Astrocyte (in vitro differentiated cells and primary cell): ENCODE measurements around the gene NLRP6. TPM values are rescaled to one million over a fixed set of nuclear protein-coding genes. Genes with fewer than 3 reads are reported as not detected.

Experiments
- DNase-seq: peaks from one replicate; pipeline ENCODE4 v3.0.0-alpha.2; 2010; ENCODE audit warnings: low read depth
- FAIRE-seq: peaks from 2 replicates; lab custom pipeline; 2011; peaks lifted over from hg19 to GRCh38; lab: Jason Lieb, UNC
- H2AFZ ChIP-seq: 2 replicates; pipeline ENCODE4 v1.6.0; 2012; ENCODE audit warnings: low read depth, low read length, inconsistent platforms
- H3K27ac ChIP-seq: 2 replicates; pipeline ENCODE4 v1.5.1; 2011; ENCODE audit warnings: low read depth, low read length, inconsistent platforms
- H3K27me3 ChIP-seq: 2 replicates; pipeline ENCODE4 v1.6.0; 2011; ENCODE audit warnings: low read length, inconsistent platforms; ENCODE audit not compliant: insufficient read depth
- H3K36me3 ChIP-seq: 2 replicates; pipeline ENCODE4 v1.5.1; 2011; ENCODE audit warnings: low read length, inconsistent platforms; ENCODE audit not compliant: insufficient read depth
- H3K4me1 ChIP-seq: 2 replicates; pipeline ENCODE4 v1.5.1; 2011; ENCODE audit warnings: low read length, inconsistent platforms; ENCODE audit not compliant: insufficient read depth
- H3K4me2 ChIP-seq: 2 replicates; pipeline ENCODE4 v1.6.0; 2012; ENCODE audit warnings: low read length, inconsistent platforms
- H3K4me3 ChIP-seq: 2 replicates; pipeline ENCODE4 v1.5.1; 2011; ENCODE audit warnings: low read depth, mild to moderate bottlenecking, low read length, inconsistent platforms; ENCODE audit not compliant: insufficient read depth
- H3K79me2 ChIP-seq: 2 replicates; pipeline ENCODE4 v1.6.0; 2012; ENCODE audit warnings: mild to moderate bottlenecking, low read length, inconsistent platforms; ENCODE audit not compliant: insufficient read depth
- H3K9ac ChIP-seq: 2 replicates; pipeline ENCODE4 v1.6.0; 2012; ENCODE audit warnings: mild to moderate bottlenecking, low read length, inconsistent platforms
- H3K9me3 ChIP-seq: 2 replicates; pipeline ENCODE4 v1.5.1; 2012; ENCODE audit warnings: low read depth, mild to moderate bottlenecking, low read length, inconsistent platforms; ENCODE audit not compliant: insufficient read depth
- H4K20me1 ChIP-seq: 2 replicates; pipeline ENCODE4 v1.6.0; 2012; ENCODE audit warnings: low read length, inconsistent platforms; ENCODE audit not compliant: insufficient read depth
- H3K27ac Mint-ChIP-seq: one replicate; pipeline ENCODE4 v1.8.0; 2021; ENCODE audit warnings: mild to moderate bottlenecking, mixed read lengths; ENCODE audit not compliant: unreplicated experiment
- H3K27me3 Mint-ChIP-seq: one replicate; pipeline ENCODE4 v1.8.0; 2021; ENCODE audit warnings: low read depth, mixed read lengths; ENCODE audit not compliant: unreplicated experiment
- H3K36me3 Mint-ChIP-seq: one replicate; pipeline ENCODE4 v1.8.0; 2021; ENCODE audit warnings: low read depth, mixed read lengths; ENCODE audit not compliant: unreplicated experiment
- H3K4me1 Mint-ChIP-seq: one replicate; pipeline ENCODE4 v1.8.0; 2021; ENCODE audit warnings: low read depth, mixed read lengths; ENCODE audit not compliant: unreplicated experiment
- H3K4me3 Mint-ChIP-seq: one replicate; pipeline ENCODE4 v1.8.0; 2021; ENCODE audit warnings: mild to moderate bottlenecking, moderate library complexity, mixed read lengths; ENCODE audit not compliant: unreplicated experiment
- H3K9me3 Mint-ChIP-seq: one replicate; pipeline ENCODE4 v1.8.0; 2021; ENCODE audit warnings: mild to moderate bottlenecking, mixed read lengths; ENCODE audit not compliant: unreplicated experiment
- EZH2 ChIP-seq: IDR thresholded peaks from 2 replicates; pipeline ENCODE4 v1.6.1; 2012; ENCODE audit warnings: mild to moderate bottlenecking, low read length, inconsistent platforms; ENCODE audit not compliant: insufficient read depth
- total RNA-seq: library from RNA; stranded (reverse); gene quantifications from 2 replicates; pipeline ENCODE4 v1.2.1, GENCODE V29; 2021
- TF ChIP-seq, protein P1 (sequence below): IDR thresholded peaks from 2 replicates; pipeline ENCODE4 v1.5.1; 2011; ENCODE audit warnings: low read depth, mild to moderate bottlenecking, inconsistent platforms, low read length, moderate library complexity; ENCODE audit not compliant: insufficient read depth

Gene NLRP6
- total RNA-seq, 1 donor from 2014 or later: not detected

- Histone ChIP-seq H3K9me3 (no peaks in the 10 kb centered on the region), H3K4me1 (peaks cover 13% of the 10 kb centered on the region), H3K9ac (no peak overlapping the region), H4K20me1 (no peaks in the 10 kb centered on the region), H2AFZ (no peak overlapping the region), H3K27ac (no peak overlapping the region), H3K36me3 (no peaks in the 10 kb centered on the region), H3K79me2 (no peaks in the 10 kb centered on the region), H3K27me3 (no peaks in the 10 kb centered on the region), H3K4me2 (no peak overlapping the region), H3K4me3 (no peak overlapping the region)
- peaks cover 7% of the 10 kb centered on the region for H3K27me3 Mint-ChIP-seq
- DNase-seq: no peak
- H3K36me3 Mint-ChIP-seq: no peaks in the 10 kb centered on the region
- no peak for TF ChIP-seq EZH2
- TF ChIP-seq, protein P1, sequence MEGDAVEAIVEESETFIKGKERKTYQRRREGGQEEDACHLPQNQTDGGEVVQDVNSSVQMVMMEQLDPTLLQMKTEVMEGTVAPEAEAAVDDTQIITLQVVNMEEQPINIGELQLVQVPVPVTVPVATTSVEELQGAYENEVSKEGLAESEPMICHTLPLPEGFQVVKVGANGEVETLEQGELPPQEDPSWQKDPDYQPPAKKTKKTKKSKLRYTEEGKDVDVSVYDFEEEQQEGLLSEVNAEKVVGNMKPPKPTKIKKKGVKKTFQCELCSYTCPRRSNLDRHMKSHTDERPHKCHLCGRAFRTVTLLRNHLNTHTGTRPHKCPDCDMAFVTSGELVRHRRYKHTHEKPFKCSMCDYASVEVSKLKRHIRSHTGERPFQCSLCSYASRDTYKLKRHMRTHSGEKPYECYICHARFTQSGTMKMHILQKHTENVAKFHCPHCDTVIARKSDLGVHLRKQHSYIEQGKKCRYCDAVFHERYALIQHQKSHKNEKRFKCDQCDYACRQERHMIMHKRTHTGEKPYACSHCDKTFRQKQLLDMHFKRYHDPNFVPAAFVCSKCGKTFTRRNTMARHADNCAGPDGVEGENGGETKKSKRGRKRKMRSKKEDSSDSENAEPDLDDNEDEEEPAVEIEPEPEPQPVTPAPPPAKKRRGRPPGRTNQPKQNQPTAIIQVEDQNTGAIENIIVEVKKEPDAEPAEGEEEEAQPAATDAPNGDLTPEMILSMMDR: no peak
- H3K27ac Mint-ChIP-seq: no peak overlapping the region
- no peak for FAIRE-seq
- H3K9me3 Mint-ChIP-seq: no peaks in the 10 kb centered on the region
- peaks cover 12% of the 10 kb centered on the region for H3K4me1 Mint-ChIP-seq
- no peak overlapping the region for H3K4me3 Mint-ChIP-seq
Observed at GRCh38 chr11:330307-330693, 52.1 kb downstream of the NLRP6 start.

GRCh38 chr11:330694-331357 lies 52.6 kb downstream of the NLRP6 start:
- no peak for TF ChIP-seq EZH2
- TF ChIP-seq, protein P1: no peak
- H3K27me3 Mint-ChIP-seq: peaks cover 7% of the 10 kb centered on the region

GRCh38 chr11:331358-332060 lies 53.3 kb downstream of the NLRP6 start:
- no peak for FAIRE-seq
- H3K27me3 Mint-ChIP-seq: peaks cover 7% of the 10 kb centered on the region

More at GRCh38 chr11:330694-331357, 52.6 kb downstream of the NLRP6 start:
- Histone ChIP-seq H3K79me2 (no peaks in the 10 kb centered on the region), H3K4me1 (peaks cover 13% of the 10 kb centered on the region), H3K9me3 (no peaks in the 10 kb centered on the region), H4K20me1 (no peaks in the 10 kb centered on the region), H3K36me3 (no peaks in the 10 kb centered on the region), H3K27me3 (no peaks in the 10 kb centered on the region), H3K4me3 (no peak overlapping the region), H3K9ac (no peak overlapping the region), H2AFZ (no peak overlapping the region), H3K4me2 (no peak overlapping the region), H3K27ac (no peak overlapping the region)
- Mint-ChIP-seq H3K4me3 (no peak overlapping the region), H3K4me1 (peaks cover 18% of the 10 kb centered on the region), H3K27ac (no peak overlapping the region), H3K9me3 (no peaks in the 10 kb centered on the region), H3K36me3 (no peaks in the 10 kb centered on the region)
- FAIRE-seq (no peak), DNase-seq (no peak)

More at GRCh38 chr11:331358-332060, 53.3 kb downstream of the NLRP6 start:
- Histone ChIP-seq H3K79me2 (no peaks in the 10 kb centered on the region), H4K20me1 (no peaks in the 10 kb centered on the region), H3K9me3 (no peaks in the 10 kb centered on the region), H3K27me3 (no peaks in the 10 kb centered on the region), H3K4me2 (no peak overlapping the region), H3K4me3 (no peak overlapping the region), H2AFZ (no peak overlapping the region), H3K4me1 (peaks cover 13% of the 10 kb centered on the region), H3K9ac (no peak overlapping the region), H3K36me3 (no peaks in the 10 kb centered on the region), H3K27ac (no peak overlapping the region)
- TF ChIP-seq, protein P1: no peak
- no peak for TF ChIP-seq EZH2
- Mint-ChIP-seq H3K4me1 (peaks cover 23% of the 10 kb centered on the region), H3K9me3 (no peaks in the 10 kb centered on the region), H3K36me3 (no peaks in the 10 kb centered on the region), H3K27ac (no peak overlapping the region), H3K4me3 (no peak overlapping the region)
- DNase-seq: no peak
